ENCODE measurements around the gene RASGEF1B.

The RASGEF1B gene

GRCh38 chr4:81455897-81456296, 15.8 kb downstream of the RASGEF1B start:
- Histone ChIP-seq H3K36me3 (ENCODE audit: control insufficient read depth, insufficient read depth, low read length) (no peaks in the 10 kb centered on the region), H3K9ac (ENCODE audit: low read length) (no peak overlapping the region), H3K4me1 (ENCODE audit: control insufficient read depth, insufficient read depth, low read length) (no peaks in the 10 kb centered on the region), H3K27ac (ENCODE audit: low read depth, low read length) (no peak overlapping the region), H3K4me3 (ENCODE audit: low read length) (no peak overlapping the region), H3K27me3 (ENCODE audit: control insufficient read depth, insufficient read depth, low read length) (no peaks in the 10 kb centered on the region)

DNA sequence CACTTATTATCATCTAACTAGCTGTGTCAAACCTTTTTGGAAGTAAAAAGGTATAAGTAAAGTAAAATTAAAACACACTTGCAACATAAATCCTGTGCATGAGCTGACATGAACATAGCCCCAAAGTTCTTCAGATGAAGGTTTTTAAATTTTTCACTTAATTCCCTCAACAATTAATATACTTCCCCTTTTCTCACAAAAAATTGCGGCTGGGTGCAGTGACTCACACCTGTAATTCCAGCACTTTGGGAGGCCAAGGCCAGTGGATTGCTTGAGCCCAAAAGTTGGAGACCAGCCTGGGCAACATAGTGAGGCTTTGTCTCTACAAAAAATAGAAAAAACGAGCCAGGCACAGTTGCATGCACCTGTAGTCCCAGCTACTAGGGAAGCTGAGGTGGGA, 16.8 kb downstream of the RASGEF1B start:
- H3K27me3 ChIP-seq (ENCODE audit: control insufficient read depth, insufficient read depth, low read length) = no peaks in the 10 kb centered on the region
- H3K9ac ChIP-seq (ENCODE audit: low read length) = no peak overlapping the region
- no peak overlapping the region for H3K4me3 ChIP-seq (ENCODE audit: low read length)
- no peaks in the 10 kb centered on the region for H3K4me1 ChIP-seq (ENCODE audit: control insufficient read depth, insufficient read depth, low read length)
- no peak overlapping the region for H3K27ac ChIP-seq (ENCODE audit: low read depth, low read length)
- no peaks in the 10 kb centered on the region for H3K36me3 ChIP-seq (ENCODE audit: control insufficient read depth, insufficient read depth, low read length)

GRCh38 chr4:81454499-81454898, 17.2 kb downstream of the RASGEF1B start:
- Histone ChIP-seq H3K4me1 (ENCODE audit: control insufficient read depth, insufficient read depth, low read length) (no peaks in the 10 kb centered on the region), H3K27me3 (ENCODE audit: control insufficient read depth, insufficient read depth, low read length) (no peaks in the 10 kb centered on the region), H3K36me3 (ENCODE audit: control insufficient read depth, insufficient read depth, low read length) (no peaks in the 10 kb centered on the region), H3K9ac (ENCODE audit: low read length) (no peak overlapping the region), H3K27ac (ENCODE audit: low read depth, low read length) (no peak overlapping the region), H3K4me3 (ENCODE audit: low read length) (no peak overlapping the region)

DNA sequence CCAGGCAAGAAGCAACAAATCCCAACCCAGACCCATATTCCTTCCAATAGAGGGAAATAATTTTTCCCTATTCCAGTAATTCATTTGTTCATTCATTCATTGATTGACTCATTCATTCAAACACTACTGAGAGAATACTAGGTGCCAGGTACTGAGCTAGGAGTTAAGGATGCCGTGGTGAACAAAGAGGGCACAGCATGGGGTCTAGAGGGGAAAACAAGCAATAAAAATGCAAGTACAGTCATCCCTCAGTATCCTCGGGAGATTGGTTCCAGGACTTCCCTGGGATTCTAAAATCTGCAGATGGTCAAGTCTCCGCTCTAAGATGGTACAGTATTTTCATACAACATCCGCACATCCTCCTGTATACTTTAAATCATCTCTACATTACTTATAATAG, 18.7 kb downstream of the RASGEF1B start:
- H3K4me3 ChIP-seq (ENCODE audit: low read length) = no peak overlapping the region
- no peak overlapping the region for H3K9ac ChIP-seq (ENCODE audit: low read length)
- no peaks in the 10 kb centered on the region for H3K4me1 ChIP-seq (ENCODE audit: control insufficient read depth, insufficient read depth, low read length)
- no peaks in the 10 kb centered on the region for H3K27me3 ChIP-seq (ENCODE audit: control insufficient read depth, insufficient read depth, low read length)
- no peak overlapping the region for H3K27ac ChIP-seq (ENCODE audit: low read depth, low read length)
- no peaks in the 10 kb centered on the region for H3K36me3 ChIP-seq (ENCODE audit: control insufficient read depth, insufficient read depth, low read length)

DNA sequence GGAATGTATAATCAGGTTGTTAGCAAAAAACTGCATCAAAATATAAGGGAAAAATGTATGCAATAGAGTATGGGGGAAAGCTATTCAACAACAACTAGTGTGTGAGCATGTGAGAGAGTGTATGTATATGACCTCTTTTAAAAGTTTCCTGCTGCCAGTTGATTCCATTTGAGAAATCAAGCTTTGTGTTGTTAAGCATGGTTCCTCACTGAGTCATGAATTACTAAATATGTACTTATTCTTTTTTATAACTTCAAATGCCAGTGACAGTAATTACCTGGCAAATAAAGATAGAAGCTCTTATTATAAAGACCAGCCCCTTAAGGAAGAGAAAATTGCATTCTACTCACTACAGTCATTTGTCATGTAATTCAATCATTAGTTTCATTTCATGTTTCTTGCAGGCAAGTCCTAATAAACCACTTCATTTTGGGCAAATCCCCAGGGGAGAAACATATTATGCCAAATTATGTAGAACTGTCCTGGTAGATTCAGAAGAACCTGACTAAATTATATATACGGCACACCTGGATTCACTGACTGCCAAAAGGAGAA, 19.2 kb downstream of the RASGEF1B start:
- Histone ChIP-seq H3K27me3 (ENCODE audit: control insufficient read depth, insufficient read depth, low read length) (no peaks in the 10 kb centered on the region), H3K9ac (ENCODE audit: low read length) (no peak overlapping the region), H3K4me3 (ENCODE audit: low read length) (no peak overlapping the region), H3K4me1 (ENCODE audit: control insufficient read depth, insufficient read depth, low read length) (no peaks in the 10 kb centered on the region), H3K27ac (ENCODE audit: low read depth, low read length) (no peak overlapping the region), H3K36me3 (ENCODE audit: control insufficient read depth, insufficient read depth, low read length) (no peaks in the 10 kb centered on the region)

- no peaks in the 10 kb centered on the region for H3K4me1 ChIP-seq (ENCODE audit: control insufficient read depth, insufficient read depth, low read length)
- H3K9ac ChIP-seq (ENCODE audit: low read length) = no peak overlapping the region
- no peak overlapping the region for H3K4me3 ChIP-seq (ENCODE audit: low read length)
- H3K27me3 ChIP-seq (ENCODE audit: control insufficient read depth, insufficient read depth, low read length) = no peaks in the 10 kb centered on the region
- no peaks in the 10 kb centered on the region for H3K36me3 ChIP-seq (ENCODE audit: control insufficient read depth, insufficient read depth, low read length)
- no peak overlapping the region for H3K27ac ChIP-seq (ENCODE audit: low read depth, low read length)
Measured at GRCh38 chr4:81449015-81449414, 22.7 kb downstream of the RASGEF1B start.

GRCh38 chr4:81447566-81448229, 24.0 kb downstream of the RASGEF1B start:
- no peak overlapping the region for H3K27ac ChIP-seq (ENCODE audit: low read depth, low read length)
- no peaks in the 10 kb centered on the region for H3K4me1 ChIP-seq (ENCODE audit: control insufficient read depth, insufficient read depth, low read length)
- H3K4me3 ChIP-seq (ENCODE audit: low read length) = no peak overlapping the region
- no peaks in the 10 kb centered on the region for H3K27me3 ChIP-seq (ENCODE audit: control insufficient read depth, insufficient read depth, low read length)
- H3K36me3 ChIP-seq (ENCODE audit: control insufficient read depth, insufficient read depth, low read length) = no peaks in the 10 kb centered on the region
- no peak overlapping the region for H3K9ac ChIP-seq (ENCODE audit: low read length)

DNA sequence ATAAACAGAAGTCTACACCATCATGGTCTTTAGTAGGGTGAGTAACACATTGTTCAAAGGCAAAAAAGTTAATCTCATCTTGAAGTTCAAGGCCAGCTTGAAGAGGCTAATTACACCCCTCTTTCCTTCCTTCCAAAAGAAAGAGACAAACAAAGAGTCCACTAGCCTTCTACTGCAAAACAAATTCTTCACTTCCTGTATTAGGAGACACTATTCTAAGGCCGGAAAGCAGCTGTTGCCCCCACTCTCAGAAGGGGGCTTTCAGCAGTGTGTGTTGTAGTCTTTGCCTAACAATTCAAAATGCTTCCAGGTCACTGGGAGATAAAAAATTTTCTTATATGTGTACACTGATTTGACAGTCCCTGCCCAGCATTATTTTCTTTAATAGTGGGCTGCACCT, 25.1 kb downstream of the RASGEF1B start:
- no peaks in the 10 kb centered on the region for H3K27me3 ChIP-seq (ENCODE audit: control insufficient read depth, insufficient read depth, low read length)
- H3K9ac ChIP-seq (ENCODE audit: low read length) = no peak overlapping the region
- H3K4me3 ChIP-seq (ENCODE audit: low read length) = no peak overlapping the region
- no peaks in the 10 kb centered on the region for H3K4me1 ChIP-seq (ENCODE audit: control insufficient read depth, insufficient read depth, low read length)
- no peak overlapping the region for H3K27ac ChIP-seq (ENCODE audit: low read depth, low read length)
- H3K36me3 ChIP-seq (ENCODE audit: control insufficient read depth, insufficient read depth, low read length) = peaks cover 3% of the 10 kb centered on the region

DNA sequence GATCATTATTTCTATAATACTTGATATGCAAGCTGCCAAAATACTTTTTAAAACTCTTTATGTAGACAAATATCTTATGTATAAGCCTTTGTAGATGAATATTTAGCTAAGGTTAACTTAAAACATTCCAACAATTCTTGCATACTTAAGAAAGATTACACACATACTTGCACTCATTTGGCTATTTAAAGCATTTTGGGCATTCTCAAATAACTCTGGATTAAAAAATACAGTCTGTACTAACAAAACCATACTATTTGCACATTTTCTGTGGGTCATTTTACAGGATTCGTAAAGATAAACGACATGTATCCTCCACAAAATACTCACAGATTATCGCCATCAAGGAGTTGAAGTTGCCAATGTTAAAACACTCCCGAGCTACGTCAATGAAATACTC, 26.5 kb downstream of the RASGEF1B start:
- Histone ChIP-seq H3K27ac (ENCODE audit: low read depth, low read length) (no peak overlapping the region), H3K36me3 (ENCODE audit: control insufficient read depth, insufficient read depth, low read length) (peaks cover 7% of the 10 kb centered on the region), H3K4me3 (ENCODE audit: low read length) (no peak overlapping the region), H3K27me3 (ENCODE audit: control insufficient read depth, insufficient read depth, low read length) (no peaks in the 10 kb centered on the region), H3K4me1 (ENCODE audit: control insufficient read depth, insufficient read depth, low read length) (no peaks in the 10 kb centered on the region), H3K9ac (ENCODE audit: low read length) (no peak overlapping the region)

- no peak overlapping the region for H3K4me3 ChIP-seq (ENCODE audit: low read length)
- peaks cover 14% of the 10 kb centered on the region for H3K36me3 ChIP-seq (ENCODE audit: control insufficient read depth, insufficient read depth, low read length)
- no peaks in the 10 kb centered on the region for H3K27me3 ChIP-seq (ENCODE audit: control insufficient read depth, insufficient read depth, low read length)
- H3K4me1 ChIP-seq (ENCODE audit: control insufficient read depth, insufficient read depth, low read length) = no peaks in the 10 kb centered on the region
- no peak overlapping the region for H3K9ac ChIP-seq (ENCODE audit: low read length)
- H3K27ac ChIP-seq (ENCODE audit: low read depth, low read length) = no peak overlapping the region
Measured at GRCh38 chr4:81442484-81443085, 29.1 kb downstream of the RASGEF1B start.

- Histone ChIP-seq H3K27me3 (ENCODE audit: control insufficient read depth, insufficient read depth, low read length) (no peaks in the 10 kb centered on the region), H3K27ac (ENCODE audit: low read depth, low read length) (no peak overlapping the region), H3K36me3 (ENCODE audit: control insufficient read depth, insufficient read depth, low read length) (peaks cover 14% of the 10 kb centered on the region), H3K9ac (ENCODE audit: low read length) (no peak overlapping the region), H3K4me3 (ENCODE audit: low read length) (no peak overlapping the region), H3K4me1 (ENCODE audit: control insufficient read depth, insufficient read depth, low read length) (no peaks in the 10 kb centered on the region)
Measured at GRCh38 chr4:81440949-81441348, 30.8 kb downstream of the RASGEF1B start.

- Histone ChIP-seq H3K27me3 (ENCODE audit: control insufficient read depth, insufficient read depth, low read length) (no peaks in the 10 kb centered on the region), H3K4me3 (ENCODE audit: low read length) (no peak overlapping the region), H3K27ac (ENCODE audit: low read depth, low read length) (no peak overlapping the region), H3K4me1 (ENCODE audit: control insufficient read depth, insufficient read depth, low read length) (no peaks in the 10 kb centered on the region), H3K9ac (ENCODE audit: low read length) (no peak overlapping the region), H3K36me3 (ENCODE audit: control insufficient read depth, insufficient read depth, low read length) (peaks cover 15% of the 10 kb centered on the region)
Measured at GRCh38 chr4:81436941-81437574, 34.6 kb downstream of the RASGEF1B start.
